OCI-LY1 (cell line): ENCODE data around the gene ZNF530.

Source experiments
- H2AFZ ChIP-seq: fragments of 200-600 bp; sonication (generic), shearing (Covaris generic); 2 replicates; pipeline ENCODE4 v1.6.0; 2014; ENCODE audit warnings: antibody characterized with exemption, mild to moderate bottlenecking, low read length
- H3F3A ChIP-seq: fragments of 200-600 bp; sonication (generic), shearing (Covaris generic); 2 replicates; pipeline ENCODE4 v1.6.0; 2014; ENCODE audit warnings: mild to moderate bottlenecking, antibody characterized with exemption, low read length, moderate library complexity; ENCODE audit not compliant: insufficient read depth
- H3K27ac ChIP-seq: fragments of 200-600 bp; sonication (generic); 2 replicates; pipeline ENCODE4 v1.5.1; 2014; ENCODE audit warnings: low read length, mixed run types, mild to moderate bottlenecking, low read depth; ENCODE audit not compliant: poor library complexity, severe bottlenecking
- H3K27me3 ChIP-seq: fragments of 200-600 bp; sonication (generic); 2 replicates; pipeline ENCODE4 v1.6.0; 2014; ENCODE audit warnings: antibody characterized with exemption, mild to moderate bottlenecking, low read length, moderate library complexity; ENCODE audit not compliant: insufficient read depth
- H3K36me3 ChIP-seq: fragments of 200-600 bp; sonication (generic); 2 replicates; pipeline ENCODE4 v1.6.1; 2014; ENCODE audit warnings: mild to moderate bottlenecking, antibody characterized with exemption, low read length, moderate library complexity, mixed read lengths; ENCODE audit not compliant: insufficient read depth
- H3K4me1 ChIP-seq: fragments of 200-600 bp; sonication (generic); 2 replicates; pipeline ENCODE4 v1.5.1; 2014; ENCODE audit warnings: mild to moderate bottlenecking, low read length, moderate library complexity; ENCODE audit not compliant: insufficient read depth, severe bottlenecking
- H3K4me2 ChIP-seq: fragments of 200-600 bp; sonication (generic), shearing (Covaris generic); 2 replicates; pipeline ENCODE4 v1.6.1; 2014; ENCODE audit warnings: low read length
- H3K4me3 ChIP-seq: fragments of 200-600 bp; sonication (generic); 2 replicates; pipeline ENCODE4 v1.5.1; 2014; ENCODE audit warnings: low read length, low read depth, mild to moderate bottlenecking, mixed read lengths; ENCODE audit not compliant: poor library complexity, severe bottlenecking
- H3K79me2 ChIP-seq: fragments of 200-600 bp; shearing (Covaris generic); 2 replicates; pipeline ENCODE4 v1.6.1; 2016; ENCODE audit warnings: mixed run types, low read length, mixed read lengths; ENCODE audit not compliant: insufficient read depth
- H3K9ac ChIP-seq: fragments of 200-600 bp; sonication (generic), shearing (Covaris generic); 2 replicates; pipeline ENCODE4 v1.6.1; 2014; ENCODE audit warnings: mild to moderate bottlenecking, low read length, mixed read lengths
- H3K9me2 ChIP-seq: fragments of 200-600 bp; sonication (generic), shearing (Covaris generic); 2 replicates; pipeline ENCODE4 v1.6.1; 2014; ENCODE audit warnings: low read depth, mild to moderate bottlenecking, low read length, mixed read lengths
- H3K9me3 ChIP-seq: fragments of 200-600 bp; shearing (Covaris generic); 2 replicates; pipeline ENCODE4 v1.6.1; 2014; ENCODE audit warnings: low read length, mixed read lengths
- H4K20me1 ChIP-seq: fragments of 200-600 bp; sonication (generic), shearing (Covaris generic); 2 replicates; pipeline ENCODE4 v1.6.0; 2016; ENCODE audit warnings: mild to moderate bottlenecking, low read length; ENCODE audit not compliant: insufficient read depth
- EZH2 ChIP-seq: fragments of 200-600 bp; sonication (generic), shearing (Covaris generic); IDR thresholded peaks from 2 replicates; pipeline ENCODE4 v1.8.0; 2017; ENCODE audit warnings: borderline replicate concordance, mixed run types, mild to moderate bottlenecking, antibody characterized with exemption, low read length, moderate library complexity, mixed read lengths
- TF ChIP-seq, protein P1 (sequence below): fragments of 200-600 bp; sonication (generic), shearing (Covaris generic); IDR thresholded peaks from 2 replicates; pipeline ENCODE4 v1.5.1; 2017; ENCODE audit warnings: mild to moderate bottlenecking, antibody characterized with exemption, low read length, moderate library complexity, mixed read lengths

The ZNF530 gene

DNA sequence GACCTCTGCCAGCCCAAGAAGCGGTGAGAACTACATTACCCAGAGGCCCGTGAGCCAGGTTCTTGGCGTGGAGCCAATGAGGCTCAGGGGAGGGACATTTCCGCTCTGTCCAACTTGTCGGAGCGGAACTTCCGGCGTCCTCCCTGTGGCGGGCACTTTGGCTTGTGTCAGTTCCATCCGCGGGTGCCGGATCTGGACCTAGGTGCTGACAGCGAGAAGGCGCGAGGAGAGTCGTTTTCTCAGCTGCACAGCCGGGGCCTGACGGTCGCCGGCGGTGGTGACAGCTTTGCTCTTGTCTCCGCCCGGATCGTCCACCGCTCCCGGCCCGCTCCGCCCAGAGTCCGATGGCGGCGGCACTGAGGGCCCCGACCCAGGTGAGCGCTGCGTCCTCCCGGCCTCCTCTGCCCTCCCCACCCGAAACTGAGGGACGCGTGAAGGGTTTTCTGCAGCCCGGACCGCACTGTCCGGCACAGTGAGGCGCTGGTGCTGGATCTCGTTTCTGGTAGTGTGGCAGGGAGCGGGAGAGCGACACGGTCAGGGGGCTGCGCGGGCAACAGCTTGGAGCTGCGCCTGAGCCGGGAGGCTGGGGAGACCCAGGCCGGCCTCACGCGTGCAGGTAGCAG, at the start of gene ZNF530:
Gene ZNF530 (plus strand): TSS at position 125 of the 623 bp plus-strand sequence. CDS start 4,461 bp downstream, outside the sequence.
- no peaks in the 10 kb centered on the region for H3K27me3 ChIP-seq

DNA sequence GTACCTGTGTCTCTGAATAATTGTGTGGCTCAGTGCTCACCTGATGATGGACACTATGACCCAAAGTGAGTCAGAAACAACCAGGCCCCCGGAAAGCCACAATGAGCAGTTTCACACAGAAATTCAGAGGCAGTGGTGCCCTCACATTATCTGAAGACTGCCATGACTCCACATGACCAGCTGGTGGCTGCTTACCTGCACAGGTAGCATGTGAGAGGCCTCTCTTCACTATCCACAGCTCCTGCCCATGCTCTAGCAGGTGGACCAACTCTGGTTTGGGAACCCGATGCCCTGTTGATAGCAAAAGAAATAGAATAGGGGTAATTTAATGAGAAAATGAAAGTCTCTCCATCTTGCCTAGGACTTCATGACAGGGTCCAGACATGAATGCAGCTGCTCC, 47.3 kb upstream of the ZNF530 start:
- H3K4me1 ChIP-seq, result no peaks in the 10 kb centered on the region
- no peaks in the 10 kb centered on the region for H4K20me1 ChIP-seq
- H2AFZ ChIP-seq, result no peak overlapping the region
- H3K36me3 ChIP-seq, result peaks cover 92% of the 10 kb centered on the region
- TF ChIP-seq EZH2, result no peak
- TF ChIP-seq, protein P1, sequence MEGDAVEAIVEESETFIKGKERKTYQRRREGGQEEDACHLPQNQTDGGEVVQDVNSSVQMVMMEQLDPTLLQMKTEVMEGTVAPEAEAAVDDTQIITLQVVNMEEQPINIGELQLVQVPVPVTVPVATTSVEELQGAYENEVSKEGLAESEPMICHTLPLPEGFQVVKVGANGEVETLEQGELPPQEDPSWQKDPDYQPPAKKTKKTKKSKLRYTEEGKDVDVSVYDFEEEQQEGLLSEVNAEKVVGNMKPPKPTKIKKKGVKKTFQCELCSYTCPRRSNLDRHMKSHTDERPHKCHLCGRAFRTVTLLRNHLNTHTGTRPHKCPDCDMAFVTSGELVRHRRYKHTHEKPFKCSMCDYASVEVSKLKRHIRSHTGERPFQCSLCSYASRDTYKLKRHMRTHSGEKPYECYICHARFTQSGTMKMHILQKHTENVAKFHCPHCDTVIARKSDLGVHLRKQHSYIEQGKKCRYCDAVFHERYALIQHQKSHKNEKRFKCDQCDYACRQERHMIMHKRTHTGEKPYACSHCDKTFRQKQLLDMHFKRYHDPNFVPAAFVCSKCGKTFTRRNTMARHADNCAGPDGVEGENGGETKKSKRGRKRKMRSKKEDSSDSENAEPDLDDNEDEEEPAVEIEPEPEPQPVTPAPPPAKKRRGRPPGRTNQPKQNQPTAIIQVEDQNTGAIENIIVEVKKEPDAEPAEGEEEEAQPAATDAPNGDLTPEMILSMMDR, result no peak
- H3K9me2 ChIP-seq, result no peaks in the 10 kb centered on the region
- no peak overlapping the region for H3K4me3 ChIP-seq
- no peaks in the 10 kb centered on the region for H3K79me2 ChIP-seq
- peaks cover 21% of the 10 kb centered on the region for H3K9me3 ChIP-seq
- no peak overlapping the region for H3K27ac ChIP-seq
- H3K9ac ChIP-seq, result no peak overlapping the region
- H3K27me3 ChIP-seq, result no peaks in the 10 kb centered on the region
- H3K4me2 ChIP-seq, result no peak overlapping the region
- no peaks in the 10 kb centered on the region for H3F3A ChIP-seq

More for the DNA sequence above, at the start of gene ZNF530:
- peaks cover 35% of the 10 kb centered on the region for H3K36me3 ChIP-seq
- peak within 1 kb of the TSS; percentile 97 for H2AFZ ChIP-seq
- H3K4me3 ChIP-seq, result peak within 1 kb of the TSS; percentile 78
- no peak within 1 kb of the TSS for H3K27ac ChIP-seq
- peaks cover 19% of the 10 kb centered on the region; the same call in 1 of the 2 replicates for H3K9me3 ChIP-seq
- peak within 1 kb of the TSS; percentile 65 for H3K9ac ChIP-seq
- peaks cover 14% of the 10 kb centered on the region for H3K4me1 ChIP-seq
- no peaks in the 10 kb centered on the region for H4K20me1 ChIP-seq
- TF ChIP-seq, protein P1, result no peak
- TF ChIP-seq EZH2, result no peak
- H3K9me2 ChIP-seq, result no peaks in the 10 kb centered on the region
- H3K79me2 ChIP-seq, result no peaks in the 10 kb centered on the region
- H3F3A ChIP-seq, result no peaks in the 10 kb centered on the region
- H3K4me2 ChIP-seq, result peak within 1 kb of the TSS; percentile 77

DNA sequence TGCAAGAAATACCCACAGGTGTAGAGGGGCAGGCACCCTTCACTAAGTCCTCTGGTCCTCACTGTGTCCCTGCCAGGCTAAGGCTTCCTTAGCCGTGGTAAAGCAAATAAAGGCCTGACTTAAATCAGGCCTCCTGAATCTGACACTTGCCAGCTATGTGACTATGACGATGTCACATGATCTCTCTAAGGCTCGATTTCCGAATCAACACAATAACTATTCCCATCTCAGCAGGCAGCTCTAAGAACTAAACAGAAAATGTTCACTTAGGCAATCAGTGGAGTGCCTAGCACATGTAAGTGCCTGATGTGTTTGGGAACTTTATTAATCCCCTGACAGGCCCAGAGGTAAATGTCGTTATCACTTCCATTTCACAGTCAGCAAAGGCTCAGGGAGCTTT, 42.0 kb upstream of the ZNF530 start:
- Histone ChIP-seq H3K4me2 (peak overlapping the region; percentile 63; the same call in 1 of the 2 replicates), H2AFZ (no peak overlapping the region), H3K36me3 (peaks cover 40% of the 10 kb centered on the region), H3F3A (no peaks in the 10 kb centered on the region), H3K4me3 (no peak overlapping the region), H3K9me2 (no peaks in the 10 kb centered on the region), H3K79me2 (no peaks in the 10 kb centered on the region), H3K27ac (no peak overlapping the region), H3K27me3 (no peaks in the 10 kb centered on the region), H3K9me3 (peaks cover 21% of the 10 kb centered on the region), H4K20me1 (no peaks in the 10 kb centered on the region), H3K9ac (no peak overlapping the region; the same call in 1 of the 2 replicates), H3K4me1 (peaks cover 13% of the 10 kb centered on the region)
- TF ChIP-seq, protein P1, result no peak
- TF ChIP-seq EZH2, result no peak
